Endothelial cell of umbilical vein (primary cell): ENCODE data around the gene SYNDIG1. TPM values are rescaled to one million over a fixed set of nuclear protein-coding genes. Genes with fewer than 3 reads are reported as not detected.

Experiments
- BruUV-seq: library from RNA; stranded (reverse); fragments of 400-500 nt; replicated peaks from 2 replicates; lab custom pipeline; 2021; lab: Mats Ljungman, UMichigan
- CTCF ChIA-PET: fragments of 300-600, 350-600 bp; sonication (Branson Sonifier 250); formaldehyde crosslinking; loops from one replicate; lab custom pipeline; 2021; ENCODE audit warnings: antibody characterized with exemption, inconsistent platforms; lab: Charles Lee
- POLR2A ChIA-PET: fragments of 300-600, 350-600 bp; sonication (Branson Sonifier 250); formaldehyde crosslinking; loops from one replicate; lab custom pipeline; 2021; ENCODE audit warnings: antibody characterized with exemption, inconsistent platforms; lab: Charles Lee
- DNase-seq: peaks from one replicate; pipeline ENCODE4 v3.0.0-alpha.2; 2011; ENCODE audit warnings: low read depth, low spot score
- FAIRE-seq: peaks from 2 replicates; lab custom pipeline; 2011; peaks lifted over from hg19 to GRCh38; lab: Jason Lieb, UNC
- H2AFZ ChIP-seq: 2 replicates; pipeline ENCODE4 v1.6.0; 2012; ENCODE audit warnings: low read depth, low read length, control low read depth, inconsistent platforms
- H3K27ac ChIP-seq: 2 replicates; pipeline ENCODE4 v1.5.1; 2011; ENCODE audit warnings: low read depth, mild to moderate bottlenecking, control low read depth, low read length, moderate library complexity; ENCODE audit not compliant: insufficient read depth
- H3K27me3 ChIP-seq, 2 experiments: 2 replicates each; pipeline versions ENCODE4 v1.6.0 to v1.6.1; 2011; ENCODE audit warnings: low read length in 2 of 2, mixed read lengths in 1 of 2; ENCODE audit not compliant: control insufficient read depth in 2 of 2, insufficient read depth in 2 of 2
- H3K36me3 ChIP-seq, 2 experiments: 2 replicates in 1 of 2; 3 replicates in 1 of 2; pipeline ENCODE4 v1.5.1; 2011; ENCODE audit warnings: low read length in 2 of 2, mild to moderate bottlenecking in 1 of 2, moderate library complexity in 1 of 2; ENCODE audit not compliant: control insufficient read depth in 2 of 2, insufficient read depth in 2 of 2; ENCODE audit errors: extremely low read depth in 1 of 2
- H3K4me1 ChIP-seq: 3 replicates; pipeline ENCODE4 v1.5.1; 2011; ENCODE audit warnings: mild to moderate bottlenecking, low read length; ENCODE audit not compliant: control insufficient read depth, insufficient read depth; ENCODE audit errors: extremely low read depth
- H3K4me2 ChIP-seq: 2 replicates; pipeline ENCODE4 v1.6.1; 2011; ENCODE audit warnings: low read length, control low read depth, mixed read lengths; ENCODE audit not compliant: insufficient read depth
- H3K4me3 ChIP-seq, 3 experiments: fragments of 200-600 bp in 1 of 3; sonication (generic), shearing (Covaris generic) in 1 of 3; replicated peaks in 1 of 3; 2 replicates each; pipeline ENCODE4 v1.5.1; 2011 to 2016; ENCODE audit warnings: control low read depth in 3 of 3, low read length in 3 of 3, mild to moderate bottlenecking in 2 of 3, inconsistent platforms in 1 of 3, low read depth in 1 of 3, moderate library complexity in 1 of 3; ENCODE audit not compliant: insufficient read depth in 1 of 3
- H3K79me2 ChIP-seq: 2 replicates; pipeline ENCODE4 v1.6.0; 2012; ENCODE audit warnings: low read length, inconsistent platforms; ENCODE audit not compliant: control insufficient read depth, insufficient read depth
- H3K9ac ChIP-seq: replicated peaks from 2 replicates; pipeline ENCODE3; 2011; ENCODE audit warnings: low read length, control low read depth; ENCODE audit not compliant: insufficient read depth; ENCODE audit errors: extremely low read depth
- H3K9me1 ChIP-seq: replicated peaks from 3 replicates; pipeline ENCODE4 v1.6.0; 2011; ENCODE audit warnings: mild to moderate bottlenecking, low read length; ENCODE audit not compliant: control insufficient read depth, insufficient read depth; ENCODE audit errors: extremely low read depth
- H3K9me3 ChIP-seq: replicated peaks from 2 replicates; pipeline ENCODE4 v1.5.1; 2012; ENCODE audit warnings: low read length, inconsistent platforms; ENCODE audit not compliant: control insufficient read depth, insufficient read depth
- H4K20me1 ChIP-seq: replicated peaks from 2 replicates; pipeline ENCODE3; 2011; ENCODE audit warnings: mild to moderate bottlenecking, low read length; ENCODE audit not compliant: control insufficient read depth, insufficient read depth; ENCODE audit errors: extremely low read depth
- FOS ChIP-seq: IDR thresholded peaks from 2 replicates; pipeline ENCODE4 v1.6.1; 2011; ENCODE audit warnings: mild to moderate bottlenecking, low read length, moderate library complexity, borderline replicate concordance; ENCODE audit not compliant: insufficient read depth
- GATA2 ChIP-seq: IDR thresholded peaks from 2 replicates; pipeline ENCODE4 v1.7.0; 2011; ENCODE audit warnings: low read depth, mild to moderate bottlenecking, moderate library complexity, mixed read lengths, low read length; ENCODE audit not compliant: insufficient read length, insufficient read depth
- JUN ChIP-seq: IDR thresholded peaks from 2 replicates; pipeline ENCODE4 v1.6.1; 2011; ENCODE audit warnings: borderline replicate concordance, low read depth; ENCODE audit not compliant: insufficient read length, insufficient read depth
- MYC ChIP-seq: IDR thresholded peaks from one replicate; pipeline ENCODE4 v1.6.1; 2011; ENCODE audit warnings: mild to moderate bottlenecking, low read depth, low read length
- POLR2A ChIP-seq: IDR thresholded peaks from 2 replicates; pipeline ENCODE4 v1.6.1; 2012; ENCODE audit warnings: low read depth, mild to moderate bottlenecking, control low read depth, low read length
- dilution Hi-C: fragments of 300-500 bp; cut with MboI; formaldehyde crosslinking; loops from one replicate; pipeline ENCODE4 v1.15.0; 2019; ENCODE audit warnings: low sequenced_read_pairs; ENCODE audit not compliant: extremely low pct_ligation_motif_present
- intact Hi-C: fragments of 100-400 bp; cut with micrococcal nuclease; formaldehyde crosslinking; loops from one replicate; pipeline ENCODE4 v1.10.0; 2022
- polyA plus RNA-seq, 4 experiments: library from polyadenylated mRNA; depleted of rRNA in 3 of 4; stranded (reverse) in 3 of 4; unstranded in 1 of 4; fragments of >200 nt; gene quantifications; 2 replicates each; pipeline versions ENCODE4 v1.2.1 to v1.2.3, GENCODE V29; 2011 to 2012; ENCODE audit warnings: missing spikeins in 1 of 4
- total RNA-seq: library from RNA; stranded (reverse); gene quantifications from 2 replicates; pipeline ENCODE4 v1.2.3, GENCODE V29; 2021

Gene SYNDIG1
- total and polyA plus RNA-seq, 2 donors (not counting 3 experiments of a cell fraction or from before 2014, with no cell fraction given): not detected

- Histone ChIP-seq H3K79me2 (no peaks in the 10 kb centered on the region), H3K27me3 (no peaks in the 10 kb centered on the region), H3K4me2 (no peak overlapping the region), H3K9me1 (no peaks in the 10 kb centered on the region), H3K27ac (no peak overlapping the region), H3K9ac (no peak overlapping the region), H4K20me1 (no peaks in the 10 kb centered on the region), H2AFZ (no peak overlapping the region), H3K36me3 (no peaks in the 10 kb centered on the region), H3K9me3 (no peaks in the 10 kb centered on the region), H3K4me3 (no peak overlapping the region), H3K4me1 (no peaks in the 10 kb centered on the region)
- dilution Hi-C loops (no loop called here), intact Hi-C loops (no loop called here)
- CTCF ChIA-PET: no interaction called here
- POLR2A ChIA-PET: no interaction called here
- TF ChIP-seq MYC (no peak), POLR2A (no peak), GATA2 (no peak)
- FAIRE-seq (no peak), DNase-seq (no peak)
- no TSS peak for BruUV-seq
These were observed 221.0 kb downstream of the SYNDIG1 start for GRCh38 chr20:24690408-24690807.

- ChIA-PET POLR2A (no interaction called here), CTCF (no interaction called here)
- dilution Hi-C loops: no loop called here
- DNase-seq: no peak
- Histone ChIP-seq H4K20me1 (no peaks in the 10 kb centered on the region), H2AFZ (no peak overlapping the region), H3K36me3 (no peaks in the 10 kb centered on the region), H3K9me3 (no peaks in the 10 kb centered on the region), H3K9me1 (no peaks in the 10 kb centered on the region), H3K27ac (no peak overlapping the region), H3K27me3 (no peaks in the 10 kb centered on the region), H3K4me1 (no peaks in the 10 kb centered on the region), H3K79me2 (no peaks in the 10 kb centered on the region), H3K9ac (no peak overlapping the region), H3K4me3 (no peak overlapping the region), H3K4me2 (no peak overlapping the region)
- no peak for FAIRE-seq
- intact Hi-C loops: no loop called here
- no peak for TF ChIP-seq FOS
- TF ChIP-seq JUN: no peak
- BruUV-seq: no TSS peak
These were observed 222.5 kb downstream of the SYNDIG1 start for GRCh38 chr20:24691901-24692351.
